Head of caudate nucleus (tissue), 42 donors: ENCODE data around the gene TRIM38.
"Not testable (repeated sequence)": the region's sequence is repeated elsewhere in the genome, so short reads cannot be mapped to it uniquely, and the experiment has no call there.

Source experiments
- DNase-seq, 42 donors: peaks; one replicate each; pipeline versions ENCODE4 v3.0.0 to v3.0.0-alpha.2; 2020 to 2021; ENCODE audit warnings: mixed read lengths in 7 of 42
- intact Hi-C: fragments of 100-400 bp; cut with DNase I; formaldehyde crosslinking; loops from one replicate; pipeline ENCODE4 v1.15.0; 2022

Gene TRIM38

GRCh38 chr6:25935953-25936352 is 26.6 kb upstream of the TRIM38 start:
- no peak for DNase-seq
- intact Hi-C loops = no loop called here

- DNase-seq = no peak
- intact Hi-C loops = no loop called here
Observed at GRCh38 chr6:25939593-25939992, 23.0 kb upstream of the TRIM38 start.

- intact Hi-C loops = no loop called here
- DNase-seq = peak in 2 of 42 donors; percentile 5 to 10
Observed at GRCh38 chr6:25942561-25943147, 19.9 kb upstream of the TRIM38 start.

- intact Hi-C loops = no loop called here
- DNase-seq = no peak
Observed at GRCh38 chr6:25943887-25944286, 18.7 kb upstream of the TRIM38 start.

- intact Hi-C loops = no loop called here
- no peak for DNase-seq
Observed at GRCh38 chr6:25944688-25945574, 17.7 kb upstream of the TRIM38 start.

GRCh38 chr6:25945738-25946137 is 16.9 kb upstream of the TRIM38 start:
- DNase-seq, intact Hi-C loops: not testable (repeated sequence)

- DNase-seq = no peak
- intact Hi-C loops = no loop called here
Observed at GRCh38 chr6:25946631-25947030, 16.0 kb upstream of the TRIM38 start.

GRCh38 chr6:25947492-25947891 is 15.1 kb upstream of the TRIM38 start:
- not testable (repeated sequence) for DNase-seq

GRCh38 chr6:25949695-25950094 is 12.9 kb upstream of the TRIM38 start:
- DNase-seq = no peak
- intact Hi-C loops = no loop called here

More at GRCh38 chr6:25947492-25947891, 15.1 kb upstream of the TRIM38 start:
- intact Hi-C loops = not testable (repeated sequence)

- intact Hi-C loops = no loop called here
- no peak for DNase-seq
Observed at GRCh38 chr6:25950297-25950696, 12.3 kb upstream of the TRIM38 start.

- intact Hi-C loops = no loop called here
- no peak for DNase-seq
Observed at GRCh38 chr6:25951296-25952032, 11.1 kb upstream of the TRIM38 start.

- no peak for DNase-seq
- intact Hi-C loops = no loop called here
Observed at GRCh38 chr6:25952535-25952934, 10.1 kb upstream of the TRIM38 start.

- DNase-seq = no peak
- intact Hi-C loops = no loop called here
Observed at GRCh38 chr6:25953733-25954132, 8.9 kb upstream of the TRIM38 start.

- no peak for DNase-seq
- intact Hi-C loops = no loop called here
Observed at GRCh38 chr6:25954756-25955155, 7.8 kb upstream of the TRIM38 start.

GRCh38 chr6:25956226-25956625 is 6.4 kb upstream of the TRIM38 start:
- intact Hi-C loops = no loop called here
- DNase-seq = no peak

- DNase-seq = no peak
- intact Hi-C loops = no loop called here
Observed at GRCh38 chr6:25958700-25959162, 3.9 kb upstream of the TRIM38 start.

- no peak for DNase-seq
- intact Hi-C loops = no loop called here
Observed at GRCh38 chr6:25959890-25960536, 2.6 kb upstream of the TRIM38 start.

GRCh38 chr6:25960734-25961133 is 1.9 kb upstream of the TRIM38 start:
- no peak for DNase-seq
- intact Hi-C loops = no loop called here

GRCh38 chr6:25961619-25962148 is 918 bp upstream of the TRIM38 start:
- DNase-seq = no peak
- intact Hi-C loops = no loop called here
